Measurements from ENCODE around the gene MACROD2.

DNA sequence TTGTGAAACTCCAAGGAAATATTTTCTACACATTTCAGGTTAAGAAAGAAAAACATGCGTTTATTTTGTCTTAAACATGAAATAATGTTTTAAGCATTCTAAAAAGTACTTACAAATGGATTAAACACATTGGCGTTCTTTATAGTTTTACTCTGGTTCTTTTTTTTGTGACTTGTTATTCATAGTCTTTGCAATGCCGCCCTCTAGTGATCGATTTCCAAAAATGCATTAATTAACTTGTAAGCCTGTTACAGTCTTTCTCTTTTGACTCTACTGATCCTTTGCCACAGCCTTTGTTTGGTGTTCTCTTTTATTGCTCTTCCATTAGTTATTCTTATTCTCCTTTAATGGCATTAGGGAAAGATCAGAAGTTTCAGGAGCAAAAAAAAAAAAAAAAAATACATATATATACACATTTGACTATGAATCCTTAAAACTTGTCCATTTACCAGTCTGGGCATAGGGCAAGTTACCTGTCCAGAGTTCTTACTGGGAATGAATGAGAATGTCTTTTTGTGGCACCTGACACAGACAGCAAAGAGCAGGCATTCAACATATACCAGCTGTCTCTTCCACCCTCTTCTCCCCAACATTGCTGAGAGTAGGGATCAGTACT, 59.9 kb downstream of the MACROD2 start:
- TF ChIP-seq CTCF (IDR thresholded peaks at IDR 0.05; ENCODE audit: insufficient read depth, low read depth, low read length) (peak; percentile 72), EZH2 (IDR thresholded peaks at IDR 0.05; ENCODE audit: insufficient read depth, low read length) (no peak)
